GM23248 (cell line): ENCODE data around the gene SYT2.

Source experiments
- EZH2 ChIP-seq: fragments of 200-600 bp; sonication (generic); IDR thresholded peaks from 2 replicates; pipeline ENCODE4 v1.6.1; 2018; ENCODE audit warnings: antibody characterized with exemption, mild to moderate bottlenecking; ENCODE audit not compliant: insufficient read depth, poor library complexity, severe bottlenecking
- EZH2phosphoT487 ChIP-seq: fragments of 200-600 bp; sonication (generic); IDR thresholded peaks from 2 replicates; pipeline ENCODE4 v1.6.1; 2018; ENCODE audit warnings: antibody characterized with exemption, moderate library complexity, mild to moderate bottlenecking, low read depth; ENCODE audit not compliant: insufficient read depth

- TF ChIP-seq EZH2phosphoT487 (no peak), EZH2 (no peak)
Observed at GRCh38 chr1:202682477-202682876, 27.8 kb downstream of the SYT2 start.
